Suprapubic skin (tissue), 4 donors: ENCODE results near the gene HAND1.

Source experiments
- EP300 ChIP-seq: sonication (generic); formaldehyde crosslinking; IDR thresholded peaks from one replicate; pipeline ENCODE4 v1.6.1; 2017; ENCODE audit warnings: antibody characterized with exemption
- POLR2A ChIP-seq, 2 donors: fragments of 450-650 bp; IDR thresholded peaks; one replicate each; pipeline ENCODE4 v1.6.1; 2017; ENCODE audit warnings: antibody characterized with exemption in 2 of 2, mild to moderate bottlenecking in 2 of 2, moderate library complexity in 2 of 2
- POLR2AphosphoS5 ChIP-seq, 3 donors: sonication (generic); formaldehyde crosslinking; IDR thresholded peaks; one replicate each; pipeline ENCODE4 v1.6.1; 2017; ENCODE audit warnings: antibody characterized with exemption in 3 of 3
- TF ChIP-seq, protein P1 (sequence below), 2 donors: fragments of 200-600 bp in 1 of 2; fragments of 450-650 bp in 1 of 2; sonication (generic) in 1 of 2; IDR thresholded peaks; one replicate each; pipeline ENCODE4 v1.5.1; 2016 to 2019; ENCODE audit warnings: antibody characterized with exemption in 2 of 2, mild to moderate bottlenecking in 1 of 2, moderate library complexity in 1 of 2

DNA sequence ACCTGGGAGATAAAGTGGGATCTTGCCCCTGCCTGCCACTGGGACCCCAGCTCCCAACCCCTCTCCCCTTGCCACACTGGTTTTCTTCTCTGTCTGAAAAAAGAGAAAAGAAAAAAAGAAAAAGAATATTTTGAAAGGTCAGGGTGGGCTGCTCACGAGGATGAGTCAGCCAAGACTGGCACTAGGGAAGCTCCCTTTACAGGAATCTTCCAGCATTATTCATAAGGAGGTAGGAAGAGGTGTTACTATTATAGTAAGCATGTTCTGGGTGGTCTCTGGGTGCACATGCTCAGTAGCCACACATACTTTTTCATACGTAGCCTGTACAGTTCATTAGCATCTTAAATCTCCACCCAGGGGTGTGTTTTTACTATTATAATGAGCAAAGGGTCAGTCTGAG lies 46.8 kb upstream of the HAND1 start:
- TF ChIP-seq, protein P1, sequence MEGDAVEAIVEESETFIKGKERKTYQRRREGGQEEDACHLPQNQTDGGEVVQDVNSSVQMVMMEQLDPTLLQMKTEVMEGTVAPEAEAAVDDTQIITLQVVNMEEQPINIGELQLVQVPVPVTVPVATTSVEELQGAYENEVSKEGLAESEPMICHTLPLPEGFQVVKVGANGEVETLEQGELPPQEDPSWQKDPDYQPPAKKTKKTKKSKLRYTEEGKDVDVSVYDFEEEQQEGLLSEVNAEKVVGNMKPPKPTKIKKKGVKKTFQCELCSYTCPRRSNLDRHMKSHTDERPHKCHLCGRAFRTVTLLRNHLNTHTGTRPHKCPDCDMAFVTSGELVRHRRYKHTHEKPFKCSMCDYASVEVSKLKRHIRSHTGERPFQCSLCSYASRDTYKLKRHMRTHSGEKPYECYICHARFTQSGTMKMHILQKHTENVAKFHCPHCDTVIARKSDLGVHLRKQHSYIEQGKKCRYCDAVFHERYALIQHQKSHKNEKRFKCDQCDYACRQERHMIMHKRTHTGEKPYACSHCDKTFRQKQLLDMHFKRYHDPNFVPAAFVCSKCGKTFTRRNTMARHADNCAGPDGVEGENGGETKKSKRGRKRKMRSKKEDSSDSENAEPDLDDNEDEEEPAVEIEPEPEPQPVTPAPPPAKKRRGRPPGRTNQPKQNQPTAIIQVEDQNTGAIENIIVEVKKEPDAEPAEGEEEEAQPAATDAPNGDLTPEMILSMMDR (IDR thresholded peaks at IDR 0.05) = no peak
- TF ChIP-seq POLR2A (IDR thresholded peaks at IDR 0.05) (no peak), POLR2AphosphoS5 (IDR thresholded peaks at IDR 0.05) (no peak), EP300 (no peak)
